GM23338 (cell line): Measurements from ENCODE around the gene GDAP1L1. TPM values are rescaled to one million over a fixed set of nuclear protein-coding genes. Genes with fewer than 3 reads are reported as not detected.

Source experiments
- ATAC-seq: fragments of 200-7000 bp; cut with Tn5 transposase; 3 replicates; pipeline ENCODE4 v1.9.1; 2020
- DNase-seq: peaks from one replicate; pipeline ENCODE4 v3.0.0-alpha.2; 2015; ENCODE audit warnings: low spot score
- H2AFZ ChIP-seq: fragments of 200-600 bp; sonication (generic); 2 replicates; pipeline ENCODE4 v1.8.0; 2016; ENCODE audit warnings: antibody characterized with exemption, mild to moderate bottlenecking, moderate library complexity
- H3F3A ChIP-seq: fragments of 200-600 bp; sonication (generic); replicated peaks from 2 replicates; pipeline ENCODE4 v1.8.0; 2017; ENCODE audit warnings: antibody characterized with exemption, mixed run types, low read depth
- H3K27ac ChIP-seq: fragments of 200-600 bp; sonication (generic); 2 replicates; pipeline ENCODE4 v1.6.1; 2016; ENCODE audit warnings: low read depth
- H3K27me3 ChIP-seq: fragments of 200-600 bp; sonication (generic); 2 replicates; pipeline ENCODE4 v1.8.0; 2016; ENCODE audit warnings: mild to moderate bottlenecking, mixed run types, moderate library complexity; ENCODE audit not compliant: insufficient read depth
- H3K36me3 ChIP-seq: fragments of 200-600 bp; sonication (generic); 2 replicates; pipeline ENCODE4 v1.8.0; 2016; ENCODE audit warnings: mild to moderate bottlenecking; ENCODE audit not compliant: insufficient read depth
- H3K4me1 ChIP-seq: fragments of 200-600 bp; sonication (generic); 2 replicates; pipeline ENCODE4 v1.8.0; 2016; ENCODE audit warnings: mild to moderate bottlenecking, moderate library complexity; ENCODE audit not compliant: insufficient read depth
- H3K4me2 ChIP-seq: fragments of 200-600 bp; sonication (generic); 2 replicates; pipeline ENCODE4 v1.7.1; 2017; ENCODE audit warnings: mixed run types
- H3K4me3 ChIP-seq: fragments of 200-600 bp; sonication (generic); 2 replicates; pipeline ENCODE4 v1.6.1; 2016; ENCODE audit warnings: mixed run types
- H3K79me2 ChIP-seq: fragments of 200-600 bp; sonication (generic); replicated peaks from 2 replicates; pipeline ENCODE4 v1.8.0; 2017; ENCODE audit warnings: mild to moderate bottlenecking; ENCODE audit not compliant: insufficient read depth
- H3K9me2 ChIP-seq: fragments of 200-600 bp; sonication (generic); 2 replicates; pipeline ENCODE4 v1.8.0; 2017; ENCODE audit not compliant: insufficient read depth
- H4K20me1 ChIP-seq: fragments of 200-600 bp; sonication (generic); replicated peaks from 2 replicates; pipeline ENCODE4 v1.8.0; 2017; ENCODE audit warnings: mild to moderate bottlenecking; ENCODE audit not compliant: insufficient read depth
- H3K27ac Mint-ChIP-seq: 2 replicates; pipeline ENCODE4 v1.8.0; 2020; ENCODE audit warnings: inconsistent platforms, mild to moderate bottlenecking, moderate library complexity, mixed read lengths
- H3K27me3 Mint-ChIP-seq: 3 replicates; pipeline ENCODE4 v1.8.0; 2022; ENCODE audit warnings: low read depth, mild to moderate bottlenecking, moderate library complexity, mixed read lengths, inconsistent platforms; ENCODE audit not compliant: insufficient read depth, poor library complexity
- H3K36me3 Mint-ChIP-seq: 3 replicates; pipeline ENCODE4 v1.8.0; 2021; ENCODE audit warnings: low read depth, mild to moderate bottlenecking, inconsistent platforms, moderate library complexity, mixed read lengths
- H3K4me1 Mint-ChIP-seq: 3 replicates; pipeline ENCODE4 v1.8.0; 2020; ENCODE audit warnings: mild to moderate bottlenecking, inconsistent platforms, mixed read lengths
- H3K4me3 Mint-ChIP-seq: 3 replicates; pipeline ENCODE4 v1.8.0; 2021; ENCODE audit warnings: moderate library complexity, mild to moderate bottlenecking, inconsistent platforms, mixed read lengths
- H3K9me3 Mint-ChIP-seq: 3 replicates; pipeline ENCODE4 v1.8.0; 2020; ENCODE audit warnings: moderate library complexity, mild to moderate bottlenecking, inconsistent platforms, mixed read lengths
- CREB1 ChIP-seq: fragments of 250-450 bp; sonication (Bioruptor Pico); IDR thresholded peaks from 2 replicates; pipeline ENCODE4 v1.5.0; 2020; ENCODE audit warnings: low read depth, mild to moderate bottlenecking, moderate library complexity
- CTCF ChIP-seq, 2 experiments: fragments of 200-600 bp in 1 of 2; sonication (generic) in 1 of 2; conservative IDR thresholded peaks; 2 replicates each; pipeline versions ENCODE4 v1.5.1 to v1.6.1; 2016 to 2017; ENCODE audit warnings: antibody characterized with exemption in 2 of 2, low read depth in 2 of 2, mild to moderate bottlenecking in 2 of 2, moderate library complexity in 1 of 2
- EZH2phosphoT487 ChIP-seq: fragments of 200-600 bp; sonication (generic); IDR thresholded peaks from one replicate; pipeline ENCODE4 v1.8.1; 2018; ENCODE audit warnings: antibody characterized with exemption; ENCODE audit not compliant: unreplicated experiment
- JUNB ChIP-seq: IDR thresholded peaks from one replicate; pipeline ENCODE4 v1.6.1; 2016; ENCODE audit warnings: antibody characterized with exemption; ENCODE audit not compliant: unreplicated experiment
- REST ChIP-seq: IDR thresholded peaks from one replicate; pipeline ENCODE4 v1.6.1; 2018; ENCODE audit warnings: antibody characterized with exemption; ENCODE audit not compliant: unreplicated experiment
- ZNF114 ChIP-seq: fragments of 250-450 bp; sonication (Bioruptor Pico); IDR thresholded peaks from 2 replicates; pipeline ENCODE4 v1.5.0; 2020; ENCODE audit warnings: mild to moderate bottlenecking, moderate library complexity
- polyA plus RNA-seq: library from polyadenylated mRNA; unstranded; fragments of >200 nt; fragmentation: Nextera tagmentation; extraction: Ambion mirVana; gene quantifications from 2 replicates; pipeline ENCODE4 v1.2.1, GENCODE V29; 2016
- total RNA-seq: library from RNA; depleted of rRNA; stranded (reverse); fragments of >200 nt; shearing (Covaris generic); gene quantifications from 2 replicates; pipeline ENCODE4 v1.2.3, GENCODE V29; 2014
- TF ChIP-seq, protein P1 (sequence below): IDR thresholded peaks from 2 replicates; pipeline ENCODE4 v1.6.1; 2016; ENCODE audit warnings: antibody characterized with exemption
- TF ChIP-seq, protein P2 (sequence below): fragments of 250-450 bp; sonication (Bioruptor Pico); IDR thresholded peaks from 2 replicates; pipeline ENCODE4 v1.5.0; 2020; ENCODE audit warnings: mild to moderate bottlenecking, moderate library complexity

Gene GDAP1L1
- total and polyA plus RNA-seq, 2 experiments from 2014 or later: 4.5 to 11.2 TPM

DNA sequence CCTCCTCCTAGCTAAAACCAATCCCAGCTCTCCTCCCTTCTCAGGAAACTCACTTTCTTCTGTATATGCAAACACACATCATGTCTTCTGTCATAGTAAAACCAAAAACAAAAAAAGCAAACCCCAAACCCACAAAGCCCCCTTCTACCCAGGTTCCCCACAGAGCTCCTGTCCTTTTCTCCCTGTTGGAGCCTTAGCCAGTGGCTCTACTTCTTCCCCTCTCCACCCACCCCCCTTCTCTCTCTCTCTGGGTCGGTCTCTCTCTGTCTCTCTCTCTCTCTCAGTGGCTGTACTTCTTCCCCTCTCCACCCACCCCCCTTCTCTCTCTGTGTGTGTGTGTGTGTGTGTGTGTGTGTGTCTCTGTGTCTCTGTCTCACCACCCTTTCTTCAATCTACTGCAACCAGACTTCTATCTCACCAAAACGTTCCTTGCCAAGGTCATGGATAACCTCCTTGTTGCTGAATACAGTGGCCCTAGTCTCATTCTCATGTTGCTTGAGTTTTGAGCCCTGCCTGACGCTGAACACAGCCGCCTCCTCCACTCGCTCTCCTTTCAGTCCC lies 27.9 kb upstream of the GDAP1L1 start:
- H3K4me3 Mint-ChIP-seq: no peak overlapping the region
- Histone ChIP-seq H3K79me2 (no peaks in the 10 kb centered on the region), H3K4me3 (no peak overlapping the region), H3K4me2 (no peak overlapping the region), H3K4me1 (no peaks in the 10 kb centered on the region), H3K9me2 (no peaks in the 10 kb centered on the region), H4K20me1 (peaks cover 4% of the 10 kb centered on the region; the same call in 1 of the 2 replicates), H2AFZ (no peak overlapping the region), H3K27ac (peak overlapping the region; percentile 39; the same call in 1 of the 2 replicates), H3K27me3 (no peaks in the 10 kb centered on the region), H3F3A (no peaks in the 10 kb centered on the region), H3K36me3 (no peaks in the 10 kb centered on the region)
- ATAC-seq (no peak), DNase-seq (no peak)
- peaks cover 30% of the 10 kb centered on the region for H3K4me1 Mint-ChIP-seq
- no peaks in the 10 kb centered on the region for H3K9me3 Mint-ChIP-seq
- H3K27ac Mint-ChIP-seq: peak overlapping the region; percentile 25; the same call in 1 of the 2 replicates
- no peak for TF ChIP-seq EZH2phosphoT487
- H3K36me3 Mint-ChIP-seq: no peaks in the 10 kb centered on the region
- peaks cover 9% of the 10 kb centered on the region for H3K27me3 Mint-ChIP-seq

DNA sequence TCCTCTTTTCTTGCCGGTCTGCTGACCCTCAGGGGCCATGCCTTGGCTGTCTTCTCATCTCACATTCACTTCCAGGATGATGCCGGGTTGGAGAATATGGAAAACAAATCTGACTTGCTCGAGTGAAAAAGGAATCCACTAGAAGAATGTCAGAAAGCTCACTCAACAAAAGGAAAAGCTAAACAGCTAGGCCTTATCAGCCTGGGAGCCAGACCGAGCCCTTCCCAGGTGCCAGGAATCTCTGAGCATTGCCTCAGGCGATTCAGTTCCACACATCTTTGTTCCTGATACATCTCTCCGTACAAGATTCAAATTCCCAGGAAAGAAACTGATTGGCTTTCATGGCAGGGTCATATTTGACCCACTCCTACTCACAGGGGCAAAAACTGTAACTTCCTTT lies 27.3 kb upstream of the GDAP1L1 start:
- no peak overlapping the region for H2AFZ ChIP-seq
- no peaks in the 10 kb centered on the region for H3K4me1 ChIP-seq
- H3K27ac ChIP-seq: peak overlapping the region; percentile 39; the same call in 1 of the 2 replicates
- Mint-ChIP-seq H3K4me1 (peaks cover 27% of the 10 kb centered on the region), H3K4me3 (no peak overlapping the region), H3K27me3 (peaks cover 9% of the 10 kb centered on the region), H3K9me3 (no peaks in the 10 kb centered on the region), H3K27ac (peak overlapping the region; percentile 25; the same call in 1 of the 2 replicates), H3K36me3 (no peaks in the 10 kb centered on the region)
- no peaks in the 10 kb centered on the region for H3F3A ChIP-seq
- no peak overlapping the region for H3K4me3 ChIP-seq
- no peaks in the 10 kb centered on the region for H3K79me2 ChIP-seq
- peaks cover 4% of the 10 kb centered on the region; the same call in 1 of the 2 replicates for H4K20me1 ChIP-seq
- H3K36me3 ChIP-seq: no peaks in the 10 kb centered on the region
- no peaks in the 10 kb centered on the region for H3K27me3 ChIP-seq
- no peaks in the 10 kb centered on the region for H3K9me2 ChIP-seq
- TF ChIP-seq CREB1 (CRISPR knock-in tag) (no peak), ZNF114 (CRISPR knock-in tag) (no peak), JUNB (no peak), CTCF (conservative IDR thresholded peaks at IDR 0.05; ENCODE audit: low read depth in 2 of 2) (no peak), REST (no peak)
- TF ChIP-seq, protein P1, sequence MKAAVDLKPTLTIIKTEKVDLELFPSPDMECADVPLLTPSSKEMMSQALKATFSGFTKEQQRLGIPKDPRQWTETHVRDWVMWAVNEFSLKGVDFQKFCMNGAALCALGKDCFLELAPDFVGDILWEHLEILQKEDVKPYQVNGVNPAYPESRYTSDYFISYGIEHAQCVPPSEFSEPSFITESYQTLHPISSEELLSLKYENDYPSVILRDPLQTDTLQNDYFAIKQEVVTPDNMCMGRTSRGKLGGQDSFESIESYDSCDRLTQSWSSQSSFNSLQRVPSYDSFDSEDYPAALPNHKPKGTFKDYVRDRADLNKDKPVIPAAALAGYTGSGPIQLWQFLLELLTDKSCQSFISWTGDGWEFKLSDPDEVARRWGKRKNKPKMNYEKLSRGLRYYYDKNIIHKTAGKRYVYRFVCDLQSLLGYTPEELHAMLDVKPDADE: no peak
- TF ChIP-seq, protein P2, sequence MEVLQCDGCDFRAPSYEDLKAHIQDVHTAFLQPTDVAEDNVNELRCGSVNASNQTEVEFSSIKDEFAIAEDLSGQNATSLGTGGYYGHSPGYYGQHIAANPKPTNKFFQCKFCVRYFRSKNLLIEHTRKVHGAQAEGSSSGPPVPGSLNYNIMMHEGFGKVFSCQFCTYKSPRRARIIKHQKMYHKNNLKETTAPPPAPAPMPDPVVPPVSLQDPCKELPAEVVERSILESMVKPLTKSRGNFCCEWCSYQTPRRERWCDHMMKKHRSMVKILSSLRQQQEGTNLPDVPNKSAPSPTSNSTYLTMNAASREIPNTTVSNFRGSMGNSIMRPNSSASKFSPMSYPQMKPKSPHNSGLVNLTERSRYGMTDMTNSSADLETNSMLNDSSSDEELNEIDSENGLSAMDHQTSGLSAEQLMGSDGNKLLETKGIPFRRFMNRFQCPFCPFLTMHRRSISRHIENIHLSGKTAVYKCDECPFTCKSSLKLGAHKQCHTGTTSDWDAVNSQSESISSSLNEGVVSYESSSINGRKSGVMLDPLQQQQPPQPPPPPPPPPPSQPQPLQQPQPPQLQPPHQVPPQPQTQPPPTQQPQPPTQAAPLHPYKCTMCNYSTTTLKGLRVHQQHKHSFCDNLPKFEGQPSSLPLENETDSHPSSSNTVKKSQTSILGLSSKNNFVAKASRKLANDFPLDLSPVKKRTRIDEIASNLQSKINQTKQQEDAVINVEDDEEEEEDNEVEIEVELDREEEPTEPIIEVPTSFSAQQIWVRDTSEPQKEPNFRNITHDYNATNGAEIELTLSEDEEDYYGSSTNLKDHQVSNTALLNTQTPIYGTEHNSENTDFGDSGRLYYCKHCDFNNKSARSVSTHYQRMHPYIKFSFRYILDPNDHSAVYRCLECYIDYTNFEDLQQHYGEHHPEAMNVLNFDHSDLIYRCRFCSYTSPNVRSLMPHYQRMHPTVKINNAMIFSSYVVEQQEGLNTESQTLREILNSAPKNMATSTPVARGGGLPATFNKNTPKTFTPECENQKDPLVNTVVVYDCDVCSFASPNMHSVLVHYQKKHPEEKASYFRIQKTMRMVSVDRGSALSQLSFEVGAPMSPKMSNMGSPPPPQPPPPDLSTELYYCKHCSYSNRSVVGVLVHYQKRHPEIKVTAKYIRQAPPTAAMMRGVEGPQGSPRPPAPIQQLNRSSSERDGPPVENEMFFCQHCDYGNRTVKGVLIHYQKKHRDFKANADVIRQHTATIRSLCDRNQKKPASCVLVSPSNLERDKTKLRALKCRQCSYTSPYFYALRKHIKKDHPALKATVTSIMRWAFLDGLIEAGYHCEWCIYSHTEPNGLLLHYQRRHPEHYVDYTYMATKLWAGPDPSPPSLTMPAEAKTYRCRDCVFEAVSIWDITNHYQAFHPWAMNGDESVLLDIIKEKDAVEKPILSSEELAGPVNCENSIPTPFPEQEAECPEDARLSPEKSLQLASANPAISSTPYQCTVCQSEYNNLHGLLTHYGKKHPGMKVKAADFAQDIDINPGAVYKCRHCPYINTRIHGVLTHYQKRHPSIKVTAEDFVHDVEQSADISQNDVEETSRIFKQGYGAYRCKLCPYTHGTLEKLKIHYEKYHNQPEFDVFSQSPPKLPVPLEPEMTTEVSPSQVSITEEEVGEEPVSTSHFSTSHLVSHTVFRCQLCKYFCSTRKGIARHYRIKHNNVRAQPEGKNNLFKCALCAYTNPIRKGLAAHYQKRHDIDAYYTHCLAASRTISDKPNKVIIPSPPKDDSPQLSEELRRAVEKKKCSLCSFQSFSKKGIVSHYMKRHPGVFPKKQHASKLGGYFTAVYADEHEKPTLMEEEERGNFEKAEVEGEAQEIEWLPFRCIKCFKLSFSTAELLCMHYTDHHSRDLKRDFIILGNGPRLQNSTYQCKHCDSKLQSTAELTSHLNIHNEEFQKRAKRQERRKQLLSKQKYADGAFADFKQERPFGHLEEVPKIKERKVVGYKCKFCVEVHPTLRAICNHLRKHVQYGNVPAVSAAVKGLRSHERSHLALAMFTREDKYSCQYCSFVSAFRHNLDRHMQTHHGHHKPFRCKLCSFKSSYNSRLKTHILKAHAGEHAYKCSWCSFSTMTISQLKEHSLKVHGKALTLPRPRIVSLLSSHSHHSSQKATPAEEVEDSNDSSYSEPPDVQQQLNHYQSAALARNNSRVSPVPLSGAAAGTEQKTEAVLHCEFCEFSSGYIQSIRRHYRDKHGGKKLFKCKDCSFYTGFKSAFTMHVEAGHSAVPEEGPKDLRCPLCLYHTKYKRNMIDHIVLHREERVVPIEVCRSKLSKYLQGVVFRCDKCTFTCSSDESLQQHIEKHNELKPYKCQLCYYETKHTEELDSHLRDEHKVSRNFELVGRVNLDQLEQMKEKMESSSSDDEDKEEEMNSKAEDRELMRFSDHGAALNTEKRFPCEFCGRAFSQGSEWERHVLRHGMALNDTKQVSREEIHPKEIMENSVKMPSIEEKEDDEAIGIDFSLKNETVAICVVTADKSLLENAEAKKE (CRISPR knock-in tag): no peak
- H3K4me2 ChIP-seq: no peak overlapping the region
- ATAC-seq (no peak), DNase-seq (peak; percentile 34)
